ENCODE measurements around the gene WASF3.
"Not testable (repeated sequence)": the region's sequence is repeated elsewhere in the genome, so short reads cannot be mapped to it uniquely, and the experiment has no call there.

WASF3 gene

GRCh38 chr13:26721251-26722121, 164.0 kb downstream of the WASF3 start:
- no peaks in the 10 kb centered on the region for H3K36me3 ChIP-seq (ENCODE audit: insufficient read depth, low read length)
- no peaks in the 10 kb centered on the region for H3K79me2 ChIP-seq (ENCODE audit: control insufficient read depth, insufficient read depth, low read length, unreplicated experiment)
- H3K27me3 ChIP-seq (ENCODE audit: insufficient read depth, low read length): peaks cover 52% of the 10 kb centered on the region
- no peak overlapping the region for H3K4me3 ChIP-seq (ENCODE audit: low read depth, low read length)
- no peak overlapping the region for H3K27ac ChIP-seq (ENCODE audit: low read depth, low read length)
- no peak overlapping the region for H2AFZ ChIP-seq (ENCODE audit: low read length, unreplicated experiment)
- no peaks in the 10 kb centered on the region for H3K4me1 ChIP-seq (ENCODE audit: control insufficient read depth, insufficient read depth, low read length, unreplicated experiment)

- Histone ChIP-seq H3K79me2 (ENCODE audit: control insufficient read depth, insufficient read depth, low read length, unreplicated experiment) (no peaks in the 10 kb centered on the region), H3K27ac (ENCODE audit: low read depth, low read length) (no peak overlapping the region), H3K36me3 (ENCODE audit: insufficient read depth, low read length) (no peaks in the 10 kb centered on the region)
Measured at GRCh38 chr13:26722321-26722720, 164.8 kb downstream of the WASF3 start.

GRCh38 chr13:26723620-26724019, 166.1 kb downstream of the WASF3 start:
- H2AFZ ChIP-seq (ENCODE audit: low read length, unreplicated experiment); H3K4me3 ChIP-seq (ENCODE audit: low read depth, low read length); H3K4me1 ChIP-seq (ENCODE audit: control insufficient read depth, insufficient read depth, low read length, unreplicated experiment); H3K79me2 ChIP-seq (ENCODE audit: control insufficient read depth, insufficient read depth, low read length, unreplicated experiment); H3K36me3 ChIP-seq (ENCODE audit: insufficient read depth, low read length); H3K27ac ChIP-seq (ENCODE audit: low read depth, low read length): not testable (repeated sequence)
- H3K27me3 ChIP-seq (ENCODE audit: insufficient read depth, low read length): peaks cover 69% of the 10 kb centered on the region

More at GRCh38 chr13:26722321-26722720, 164.8 kb downstream of the WASF3 start:
- Histone ChIP-seq H3K4me1 (ENCODE audit: control insufficient read depth, insufficient read depth, low read length, unreplicated experiment) (no peaks in the 10 kb centered on the region), H2AFZ (ENCODE audit: low read length, unreplicated experiment) (no peak overlapping the region), H3K27me3 (ENCODE audit: insufficient read depth, low read length) (peaks cover 60% of the 10 kb centered on the region), H3K4me3 (ENCODE audit: low read depth, low read length) (no peak overlapping the region)

- H3K4me1 ChIP-seq (ENCODE audit: control insufficient read depth, insufficient read depth, low read length, unreplicated experiment): no peaks in the 10 kb centered on the region
- no peaks in the 10 kb centered on the region for H3K36me3 ChIP-seq (ENCODE audit: insufficient read depth, low read length)
- no peaks in the 10 kb centered on the region for H3K79me2 ChIP-seq (ENCODE audit: control insufficient read depth, insufficient read depth, low read length, unreplicated experiment)
- H3K4me3 ChIP-seq (ENCODE audit: low read depth, low read length): no peak overlapping the region
- peaks cover 62% of the 10 kb centered on the region for H3K27me3 ChIP-seq (ENCODE audit: insufficient read depth, low read length)
- no peak overlapping the region for H2AFZ ChIP-seq (ENCODE audit: low read length, unreplicated experiment)
- H3K27ac ChIP-seq (ENCODE audit: low read depth, low read length): no peak overlapping the region
Measured at GRCh38 chr13:26726684-26727083, 169.2 kb downstream of the WASF3 start.

- H3K27me3 ChIP-seq (ENCODE audit: insufficient read depth, low read length): peaks cover 62% of the 10 kb centered on the region
- H2AFZ ChIP-seq (ENCODE audit: low read length, unreplicated experiment): no peak overlapping the region
- H3K4me3 ChIP-seq (ENCODE audit: low read depth, low read length): no peak overlapping the region
- no peaks in the 10 kb centered on the region for H3K4me1 ChIP-seq (ENCODE audit: control insufficient read depth, insufficient read depth, low read length, unreplicated experiment)
- H3K36me3 ChIP-seq (ENCODE audit: insufficient read depth, low read length): no peaks in the 10 kb centered on the region
- H3K27ac ChIP-seq (ENCODE audit: low read depth, low read length): no peak overlapping the region
- no peaks in the 10 kb centered on the region for H3K79me2 ChIP-seq (ENCODE audit: control insufficient read depth, insufficient read depth, low read length, unreplicated experiment)
Measured at GRCh38 chr13:26727122-26727521, 169.6 kb downstream of the WASF3 start.

GRCh38 chr13:26727633-26728032, 170.2 kb downstream of the WASF3 start:
- Histone ChIP-seq H3K79me2 (ENCODE audit: control insufficient read depth, insufficient read depth, low read length, unreplicated experiment) (no peaks in the 10 kb centered on the region), H3K4me1 (ENCODE audit: control insufficient read depth, insufficient read depth, low read length, unreplicated experiment) (no peaks in the 10 kb centered on the region), H2AFZ (ENCODE audit: low read length, unreplicated experiment) (no peak overlapping the region), H3K36me3 (ENCODE audit: insufficient read depth, low read length) (no peaks in the 10 kb centered on the region), H3K4me3 (ENCODE audit: low read depth, low read length) (no peak overlapping the region), H3K27me3 (ENCODE audit: insufficient read depth, low read length) (peaks cover 61% of the 10 kb centered on the region), H3K27ac (ENCODE audit: low read depth, low read length) (no peak overlapping the region)

GRCh38 chr13:26735677-26736076, 178.2 kb downstream of the WASF3 start:
- Histone ChIP-seq H2AFZ (ENCODE audit: low read length, unreplicated experiment) (no peak overlapping the region), H3K79me2 (ENCODE audit: control insufficient read depth, insufficient read depth, low read length, unreplicated experiment) (no peaks in the 10 kb centered on the region), H3K27ac (ENCODE audit: low read depth, low read length) (no peak overlapping the region), H3K4me1 (ENCODE audit: control insufficient read depth, insufficient read depth, low read length, unreplicated experiment) (no peaks in the 10 kb centered on the region), H3K36me3 (ENCODE audit: insufficient read depth, low read length) (no peaks in the 10 kb centered on the region), H3K27me3 (ENCODE audit: insufficient read depth, low read length) (peaks cover 56% of the 10 kb centered on the region), H3K4me3 (ENCODE audit: low read depth, low read length) (no peak overlapping the region)

All from ACC112 (cell line).